Fibroblast of the aortic adventitia (primary cell): ENCODE measurements around the gene CTIF. TPM values are rescaled to one million over a fixed set of nuclear protein-coding genes. Genes with fewer than 3 reads are reported as not detected.

Experiments
- DNase-seq: peaks from one replicate; pipeline ENCODE4 v3.0.0-alpha.2; 2010; ENCODE audit warnings: low read depth
- H3K4me3 ChIP-seq: 2 replicates; pipeline ENCODE4 v1.5.1; 2011; ENCODE audit warnings: low read depth, mild to moderate bottlenecking, control low read depth, low read length, moderate library complexity
- CTCF ChIP-seq: IDR thresholded peaks from 2 replicates; pipeline ENCODE4 v1.5.1; 2011; ENCODE audit warnings: mild to moderate bottlenecking, low read length, control low read depth, inconsistent platforms; ENCODE audit not compliant: insufficient read depth
- total RNA-seq: library from RNA; depleted of rRNA; stranded (reverse); fragments of >200 nt; gene quantifications from 2 replicates; pipeline ENCODE4 v1.2.3, GENCODE V29; 2012; ENCODE audit warnings: low replicate concordance

CTIF gene
- total RNA-seq, 1 donor: 29.0 TPM

- no peak for TF ChIP-seq CTCF
- H3K4me3 ChIP-seq: no peak overlapping the region
- no peak for DNase-seq
Observed at GRCh38 chr18:48899558-48900174, 360.8 kb downstream of the CTIF start.

GRCh38 chr18:48900469-48900868 lies 361.6 kb downstream of the CTIF start:
- no peak for TF ChIP-seq CTCF
- no peak overlapping the region for H3K4me3 ChIP-seq
- DNase-seq: no peak

- no peak for DNase-seq
- no peak for TF ChIP-seq CTCF
- no peak overlapping the region for H3K4me3 ChIP-seq
Observed at GRCh38 chr18:48901145-48902022, 362.6 kb downstream of the CTIF start.

- no peak for TF ChIP-seq CTCF
- DNase-seq: peak; percentile 95
- no peak overlapping the region for H3K4me3 ChIP-seq
Observed at GRCh38 chr18:48902023-48902855, 363.4 kb downstream of the CTIF start.

- peak; percentile 88 for DNase-seq
- no peak for TF ChIP-seq CTCF
- H3K4me3 ChIP-seq: no peak overlapping the region
Observed at GRCh38 chr18:48902856-48903601, 364.2 kb downstream of the CTIF start.

- DNase-seq: no peak
- TF ChIP-seq CTCF: no peak
- no peak overlapping the region for H3K4me3 ChIP-seq
Observed at GRCh38 chr18:48904091-48904490, 365.3 kb downstream of the CTIF start.
